Skin of body (tissue), 2 donors: Measurements from ENCODE around the gene PFDN5. TPM values are rescaled to one million over a fixed set of nuclear protein-coding genes. Genes with fewer than 3 reads are reported as not detected.
"Not testable (repeated sequence)": the region's sequence is repeated elsewhere in the genome, so short reads cannot be mapped to it uniquely, and the experiment has no call there.

ENCODE experiments used
- DNase-seq: peaks from one replicate; lab custom pipeline; 2025; lab: John Stamatoyannopoulos, UW
- total RNA-seq: library from RNA; depleted of rRNA; stranded (reverse); fragments of >200 nt; gene quantifications from one replicate; pipeline ENCODE4 v1.2.3, GENCODE V29; 2014

PFDN5 gene
- total RNA-seq, 1 donor from 2014 or later: 421 TPM

DNA sequence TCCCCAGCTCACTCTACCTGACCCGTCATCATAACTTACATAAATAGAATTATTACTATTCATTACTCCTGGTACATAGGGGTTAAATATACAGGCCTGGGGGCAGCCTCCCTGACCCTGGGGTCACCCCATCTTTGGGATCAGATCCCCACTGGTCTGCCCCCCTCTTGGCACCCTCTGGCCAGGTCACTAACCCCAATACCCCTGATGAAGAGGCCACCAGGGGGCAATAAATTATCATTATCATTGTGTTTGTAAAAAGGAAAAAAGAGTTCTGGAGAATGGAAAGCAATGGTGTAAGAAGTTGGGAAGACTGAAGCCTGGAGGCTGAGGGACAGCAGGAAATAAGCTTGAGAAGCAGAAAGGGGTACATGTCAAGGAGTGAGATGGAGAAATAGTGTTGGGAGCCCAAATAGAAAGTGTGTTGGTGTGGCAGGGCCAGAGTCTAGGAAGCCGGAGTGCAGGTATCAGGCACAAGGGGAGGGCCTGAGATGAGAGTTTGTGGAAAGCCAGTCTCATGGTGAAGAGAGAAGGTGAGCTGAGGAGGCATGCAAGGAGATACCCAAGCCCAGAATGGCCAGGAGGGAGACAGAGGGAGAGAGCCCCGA lies 32.2 kb downstream of the PFDN5 start:
- DNase-seq: no peak

DNA sequence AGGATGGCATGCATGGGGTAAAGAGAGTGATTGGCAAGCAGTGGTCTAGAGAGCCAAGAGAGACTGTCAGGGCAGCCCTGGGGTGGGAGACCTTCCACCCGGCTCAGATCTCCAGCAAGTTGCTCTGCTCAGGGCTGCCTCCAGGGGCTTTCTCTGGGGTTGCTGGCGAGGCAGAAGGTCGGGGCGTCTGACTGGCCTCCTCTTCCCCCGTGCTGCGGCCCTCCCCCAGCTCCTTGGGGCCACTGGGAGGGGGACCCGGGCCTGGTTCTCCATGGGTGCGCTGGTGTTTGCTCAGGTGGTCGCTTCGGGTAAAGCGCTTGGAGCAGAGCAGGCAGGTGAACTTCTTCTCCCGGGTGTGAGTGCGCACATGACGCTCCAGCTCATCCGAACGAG lies 32.7 kb downstream of the PFDN5 start:
- no peak for DNase-seq

DNA sequence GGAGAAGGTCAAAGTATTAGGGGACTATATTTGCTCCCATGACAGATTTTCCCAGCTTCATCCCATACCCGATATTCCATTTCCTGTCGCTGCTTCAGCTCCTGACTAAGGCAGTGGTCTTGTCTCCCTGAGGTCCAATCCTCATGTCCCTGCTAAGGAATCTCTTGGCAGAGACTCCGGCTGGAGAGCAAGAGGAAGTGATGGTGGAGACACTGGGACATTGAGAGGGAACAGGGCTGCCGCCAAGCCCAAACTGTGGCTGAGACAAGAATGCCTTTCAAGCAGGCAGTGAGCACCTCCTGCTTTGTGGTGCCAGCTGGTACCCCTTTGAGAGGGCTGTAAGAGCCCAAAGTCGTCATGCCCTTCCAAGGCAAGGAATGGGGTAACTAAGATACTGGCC lies 35.3 kb downstream of the PFDN5 start:
- DNase-seq: no peak

DNA sequence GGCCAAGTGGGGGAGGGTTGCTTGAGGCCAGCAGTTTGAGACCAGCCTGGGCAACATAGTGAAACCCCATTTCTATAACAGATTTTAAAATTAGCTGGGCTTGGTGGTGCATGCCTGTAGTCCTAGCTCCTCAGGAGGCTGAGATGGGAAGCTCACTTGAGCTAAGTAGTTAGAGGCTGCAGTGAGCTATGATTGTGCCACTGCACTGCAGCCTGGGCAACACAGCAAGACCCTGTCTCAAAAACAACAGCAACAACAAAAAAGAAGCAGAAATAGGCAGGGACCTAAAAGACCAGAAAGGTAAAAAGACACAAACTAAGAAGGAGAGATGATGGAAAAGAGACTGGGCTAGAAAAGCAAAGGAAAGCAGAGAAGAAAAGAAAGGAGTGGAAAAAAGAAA lies 37.0 kb downstream of the PFDN5 start:
- not testable (repeated sequence) for DNase-seq

- DNase-seq: no peak
Measured at GRCh38 chr12:53332744-53333143, 37.4 kb downstream of the PFDN5 start.

GRCh38 chr12:53333289-53333688 lies 37.9 kb downstream of the PFDN5 start:
- DNase-seq: no peak

DNA sequence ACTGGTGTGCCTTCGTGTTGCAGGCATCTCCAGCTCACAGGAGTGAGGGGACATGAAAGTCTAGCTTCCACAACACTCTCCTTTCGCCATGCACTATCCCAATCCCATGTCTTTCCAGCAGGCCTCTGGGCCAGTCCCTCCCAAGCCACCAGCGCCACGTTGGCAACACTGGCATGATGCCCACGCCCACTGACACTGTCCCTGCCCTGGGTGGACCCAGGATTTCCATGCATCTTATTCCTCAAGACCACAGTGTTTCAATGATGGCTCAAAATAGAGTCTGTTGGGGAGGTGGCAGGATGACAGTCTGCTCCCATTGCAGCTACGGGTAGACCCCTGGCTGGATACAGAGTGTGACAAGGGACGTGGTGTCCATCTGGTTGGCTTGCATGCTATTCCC lies 38.5 kb downstream of the PFDN5 start:
- no peak for DNase-seq

GRCh38 chr12:53334822-53335221 lies 39.5 kb downstream of the PFDN5 start:
- DNase-seq: no peak

GRCh38 chr12:53336181-53336681 lies 40.9 kb downstream of the PFDN5 start, which contains the start of gene SP7:
TSS of gene SP7 (minus strand) at chr12:53336354. CDS start at chr12:53335646, 708 bp downstream.
- DNase-seq: no peak

- no peak for DNase-seq
Measured at GRCh38 chr12:53338017-53338416, 42.7 kb downstream of the PFDN5 start.

- no peak for DNase-seq
Measured at GRCh38 chr12:53338916-53339315, 43.6 kb downstream of the PFDN5 start.

GRCh38 chr12:53340398-53340797 lies 45.1 kb downstream of the PFDN5 start:
- no peak for DNase-seq

GRCh38 chr12:53343449-53343848 lies 48.1 kb downstream of the PFDN5 start:
- no peak for DNase-seq

GRCh38 chr12:53343969-53344368 lies 48.6 kb downstream of the PFDN5 start:
- DNase-seq: no peak

DNA sequence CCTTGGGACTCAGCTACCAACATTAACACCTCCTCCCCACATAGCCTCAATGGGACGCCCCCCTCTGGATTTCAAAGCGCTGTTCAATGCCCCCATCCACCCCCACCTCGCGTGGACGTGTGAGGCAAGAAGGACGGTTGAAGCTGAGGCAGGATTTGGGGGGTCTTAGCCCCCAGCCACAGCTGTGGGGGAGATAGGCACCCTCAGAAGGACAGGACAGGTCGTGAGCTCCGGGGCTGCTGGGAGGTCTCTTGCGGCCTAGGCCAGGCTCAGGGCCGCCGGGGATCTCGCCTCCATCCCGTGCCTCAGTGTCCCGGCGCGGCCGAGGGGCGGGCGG lies 49.1 kb downstream of the PFDN5 start:
- no peak for DNase-seq

DNA sequence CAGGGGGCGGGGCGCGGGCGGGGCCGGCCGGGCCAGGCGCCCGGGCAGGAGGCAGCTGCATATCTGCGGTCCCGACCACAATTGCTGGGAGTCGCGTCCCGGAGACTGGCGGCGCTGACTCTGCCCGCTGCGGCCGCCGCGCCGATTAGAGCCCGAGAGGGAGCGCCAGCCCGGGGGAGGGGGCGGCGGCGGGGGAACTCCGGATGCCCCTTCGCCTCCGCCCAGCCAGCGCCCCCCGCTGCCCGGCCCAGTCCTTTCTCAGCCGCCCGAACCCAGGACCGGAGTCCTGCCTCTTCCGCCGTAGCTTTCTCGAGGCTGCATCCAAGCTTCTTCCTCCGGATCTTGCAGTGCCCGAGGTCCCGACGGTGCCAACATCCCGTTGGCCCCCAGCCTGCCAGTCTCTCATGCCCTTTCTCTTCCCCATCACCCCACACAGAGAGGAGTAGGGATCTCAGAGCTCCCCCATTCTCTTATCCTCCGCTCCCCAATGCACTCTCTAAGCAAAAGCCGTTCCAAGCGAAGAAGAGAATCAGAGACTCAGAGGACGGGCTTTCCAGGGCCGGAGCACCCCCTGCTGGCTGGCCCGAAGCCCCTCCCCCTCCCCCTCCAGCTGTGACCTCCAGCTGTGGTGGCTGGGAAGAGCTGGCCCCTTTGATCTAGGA lies 49.6 kb downstream of the PFDN5 start:
- DNase-seq: peak; percentile 79

- DNase-seq: peak; percentile 83
Measured at GRCh38 chr12:53345486-53346188, 50.3 kb downstream of the PFDN5 start.

DNA sequence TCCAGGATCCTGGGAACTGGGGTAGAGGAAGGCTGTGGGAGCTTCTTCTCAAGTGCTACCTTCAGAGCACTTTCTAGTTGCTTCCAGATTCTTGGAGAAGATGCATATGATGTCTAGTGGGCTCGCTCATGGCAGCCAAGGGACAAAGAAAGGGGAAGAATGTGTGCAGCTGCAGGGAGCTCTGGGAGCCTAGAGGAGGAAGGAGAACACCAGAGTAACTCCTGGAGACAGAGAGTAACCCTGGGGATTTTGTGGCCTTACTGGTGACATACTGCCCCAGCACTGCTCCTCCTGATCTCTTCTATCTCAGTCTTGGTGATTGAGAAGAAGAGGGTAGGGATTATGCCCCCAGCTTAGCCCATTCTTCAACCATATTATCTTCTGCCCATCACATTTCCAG lies 51.1 kb downstream of the PFDN5 start:
- no peak for DNase-seq

GRCh38 chr12:53347905-53348304 lies 52.6 kb downstream of the PFDN5 start:
- DNase-seq: no peak
